A673 (cell line): ENCODE results near the gene CDK12. TPM values are rescaled to one million over a fixed set of nuclear protein-coding genes. Genes with fewer than 3 reads are reported as not detected.
"Not testable (repeated sequence)": the region's sequence is repeated elsewhere in the genome, so short reads cannot be mapped to it uniquely, and the experiment has no call there.

Source experiments
- BruUV-seq: library from RNA; stranded (reverse); fragments of 400-500 nt; replicated peaks from 2 replicates; lab custom pipeline; 2021; lab: Mats Ljungman, UMichigan
- CTCF ChIA-PET: fragments of 300-600 bp; sonication (Branson Sonifier 250); formaldehyde crosslinking; loops from one replicate; lab custom pipeline; 2022; ENCODE audit warnings: antibody characterized with exemption; lab: Charles Lee
- POLR2A ChIA-PET: fragments of 300-600 bp; sonication (Branson Sonifier 250); formaldehyde crosslinking; loops from one replicate; lab custom pipeline; 2022; ENCODE audit warnings: antibody characterized with exemption; ENCODE audit not compliant: low non-redundant PET; lab: Charles Lee
- DNase-seq: peaks from one replicate; pipeline ENCODE4 v3.0.0-alpha.2; 2015; ENCODE audit warnings: low spot score
- H3K27ac ChIP-seq: fragments of 200-600 bp; sonication (generic); 2 replicates; pipeline ENCODE4 v1.5.1; 2016; ENCODE audit warnings: mixed run types, low read depth, mild to moderate bottlenecking, mixed read lengths, antibody characterized with exemption, low read length; ENCODE audit not compliant: poor library complexity, severe bottlenecking
- H3K27me3 ChIP-seq: fragments of 200-600 bp; sonication (generic); replicated peaks from 2 replicates; pipeline ENCODE4 v1.6.1; 2017; ENCODE audit warnings: mixed run types, low read depth, mild to moderate bottlenecking, mixed read lengths, antibody characterized with exemption, low read length; ENCODE audit not compliant: insufficient read depth, poor library complexity
- H3K36me3 ChIP-seq: fragments of 200-600 bp; sonication (generic); 2 replicates; pipeline ENCODE4 v1.6.1; 2016; ENCODE audit warnings: mixed run types, mild to moderate bottlenecking, mixed read lengths, antibody characterized with exemption, low read length; ENCODE audit not compliant: insufficient read depth, poor library complexity, severe bottlenecking
- H3K4me1 ChIP-seq: fragments of 200-600 bp; sonication (generic); 2 replicates; pipeline ENCODE4 v1.6.1; 2017; ENCODE audit warnings: mixed run types, mild to moderate bottlenecking, mixed read lengths, antibody characterized with exemption, low read length; ENCODE audit not compliant: insufficient read depth, poor library complexity, severe bottlenecking
- H3K4me3 ChIP-seq: fragments of 200-600 bp; sonication (generic); 2 replicates; pipeline ENCODE4 v1.5.1; 2016; ENCODE audit warnings: low read depth, mixed run types, mild to moderate bottlenecking, mixed read lengths, low read length; ENCODE audit not compliant: poor library complexity, severe bottlenecking
- H3K9me3 ChIP-seq: fragments of 200-600 bp; sonication (generic); 2 replicates; pipeline ENCODE4 v1.6.1; 2016; ENCODE audit warnings: mixed run types, low read depth, mild to moderate bottlenecking, mixed read lengths, antibody characterized with exemption, low read length; ENCODE audit not compliant: poor library complexity, severe bottlenecking
- CTCF ChIP-seq: fragments of 300-800, 200-600 bp; sonication (generic); conservative IDR thresholded peaks from 2 replicates; pipeline ENCODE4 v1.5.1; 2017; ENCODE audit warnings: low read depth, mild to moderate bottlenecking, antibody characterized with exemption, low read length, moderate library complexity, mixed read lengths
- EZH2 ChIP-seq: fragments of 200-600 bp; sonication (generic); IDR thresholded peaks from 2 replicates; pipeline ENCODE4 v1.6.1; 2017; ENCODE audit warnings: borderline replicate concordance, low read depth, mild to moderate bottlenecking, mixed read lengths, antibody characterized with exemption, low read length; ENCODE audit not compliant: poor library complexity, severe bottlenecking
- intact Hi-C: fragments of 100-400 bp; cut with micrococcal nuclease; formaldehyde crosslinking; loops from one replicate; pipeline ENCODE4 v1.10.0; 2022; ENCODE audit not compliant: unreplicated experiment
- total RNA-seq: library from RNA; stranded (reverse); gene quantifications from 2 replicates; pipeline ENCODE4 v1.2.3, GENCODE V29; 2021

CDK12 gene
- total RNA-seq, 1 experiment from 2014 or later: 43.5 TPM

- CTCF ChIA-PET: no interaction called here
- intact Hi-C loops: no loop called here
Observed at GRCh38 chr17:39486242-39486641, 25.0 kb downstream of the CDK12 start.

GRCh38 chr17:39487490-39487889 is 26.2 kb downstream of the CDK12 start:
- CTCF ChIA-PET, BruUV-seq: not testable (repeated sequence)

More at GRCh38 chr17:39486242-39486641, 25.0 kb downstream of the CDK12 start:
- Histone ChIP-seq H3K9me3 (no peaks in the 10 kb centered on the region), H3K27ac (no peak overlapping the region), H3K36me3 (no peaks in the 10 kb centered on the region), H3K4me3 (no peak overlapping the region), H3K4me1 (no peaks in the 10 kb centered on the region), H3K27me3 (no peaks in the 10 kb centered on the region)
- POLR2A ChIA-PET: interaction anchor here (0.7 kb wide), 1 partner anchor 25 kb away, joined by 14 read pairs; no protein-coding TSS in a partner anchor
- DNase-seq: no peak
- no TSS peak for BruUV-seq
- no peak for TF ChIP-seq CTCF
- TF ChIP-seq EZH2: no peak

GRCh38 chr17:39487946-39488345 is 26.7 kb downstream of the CDK12 start:
- intact Hi-C loops: no loop called here
- H3K36me3 ChIP-seq: peaks cover 4% of the 10 kb centered on the region
- no peak overlapping the region for H3K4me3 ChIP-seq
- POLR2A ChIA-PET: no interaction called here
- DNase-seq: no peak
- TF ChIP-seq EZH2 (no peak), CTCF (no peak)
- no peaks in the 10 kb centered on the region for H3K27me3 ChIP-seq
- H3K9me3 ChIP-seq: no peaks in the 10 kb centered on the region
- no peak overlapping the region for H3K27ac ChIP-seq
- no TSS peak for BruUV-seq
- no peaks in the 10 kb centered on the region for H3K4me1 ChIP-seq
- CTCF ChIA-PET: no interaction called here

More at GRCh38 chr17:39487490-39487889, 26.2 kb downstream of the CDK12 start:
- H3K9me3 ChIP-seq, H3K27ac ChIP-seq, DNase-seq, H3K27me3 ChIP-seq, H3K4me1 ChIP-seq, POLR2A ChIA-PET, H3K36me3 ChIP-seq, intact Hi-C loops, H3K4me3 ChIP-seq: not testable (repeated sequence)

- CTCF ChIA-PET, DNase-seq, POLR2A ChIA-PET, H3K9me3 ChIP-seq, intact Hi-C loops, H3K4me3 ChIP-seq, H3K4me1 ChIP-seq, H3K27ac ChIP-seq, BruUV-seq, H3K27me3 ChIP-seq: not testable (repeated sequence)
- peaks cover 19% of the 10 kb centered on the region for H3K36me3 ChIP-seq
Observed at GRCh38 chr17:39496921-39497320, 35.6 kb downstream of the CDK12 start.
